Thyroid gland (tissue), 4 donors: ENCODE measurements around the gene ETFB. TPM values are rescaled to one million over a fixed set of nuclear protein-coding genes. Genes with fewer than 3 reads are reported as not detected.
"Not testable (repeated sequence)": the region's sequence is repeated elsewhere in the genome, so short reads cannot be mapped to it uniquely, and the experiment has no call there.

Experiments used
- DNase-seq, 2 donors: peaks; one replicate each; pipeline ENCODE4 v3.0.0-alpha.2; 2019
- H3K27ac ChIP-seq, 3 donors: fragments of 200-600 bp; sonication (generic); 1 replicate in 2 of 3; 2 replicates in 1 of 3; pipeline ENCODE4 v1.5.1; 2016 to 2019; ENCODE audit warnings: mild to moderate bottlenecking in 1 of 3, moderate library complexity in 1 of 3
- H3K27me3 ChIP-seq: fragments of 200-600 bp; sonication (generic); one replicate; pipeline ENCODE4 v1.5.1; 2019
- H3K36me3 ChIP-seq, 2 donors: fragments of 200-600 bp; sonication (generic); one replicate each; pipeline ENCODE4 v1.5.1; 2016 to 2019
- H3K4me1 ChIP-seq, 2 donors: fragments of 200-600 bp; sonication (generic); one replicate each; pipeline ENCODE4 v1.5.1; 2017 to 2019
- H3K4me3 ChIP-seq, 3 donors: fragments of 200-600 bp; sonication (generic); replicated peaks in 1 of 3; 1 replicate in 2 of 3; 2 replicates in 1 of 3; pipeline ENCODE4 v1.5.1; 2016; ENCODE audit warnings: mild to moderate bottlenecking in 1 of 3
- H3K9me3 ChIP-seq: fragments of 200-600 bp; sonication (generic); one replicate; pipeline ENCODE4 v1.5.1; 2017
- CTCF ChIP-seq, 6 experiments: fragments of 200-600 bp in 3 of 6; fragments of 450-650 bp in 3 of 6; sonication (generic) in 3 of 6; IDR thresholded peaks; one replicate each; pipeline ENCODE4 v1.5.1; 2016 to 2019; ENCODE audit warnings: antibody characterized with exemption in 6 of 6, mild to moderate bottlenecking in 2 of 6, inconsistent platforms in 1 of 6, moderate library complexity in 1 of 6
- POLR2A ChIP-seq, 2 donors: fragments of 450-650 bp; IDR thresholded peaks; one replicate each; pipeline ENCODE4 v1.6.1; 2017; ENCODE audit warnings: antibody characterized with exemption in 2 of 2, mild to moderate bottlenecking in 2 of 2, moderate library complexity in 1 of 2
- WGBS, 2 donors: methylation state at CpG; one replicate each; pipeline ENCODE4 v1.1.5; 2017; 5-methylcytosine and 5-hydroxymethylcytosine counted together
- intact Hi-C: fragments of 100-400 bp; cut with DNase I; formaldehyde crosslinking; loops from one replicate; pipeline ENCODE4 v1.15.1; 2023
- total RNA-seq, 4 donors: library from RNA; depleted of rRNA; stranded (reverse); fragments of >200 nt; gene quantifications; one replicate each; pipeline ENCODE4 v1.2.3, GENCODE V29; 2016

Gene ETFB
- total RNA-seq, 4 donors from 2014 or later = 73.1 to 177 (median 129) TPM

- TF ChIP-seq CTCF (IDR thresholded peaks at IDR 0.05) = no peak
- no peak for TF ChIP-seq POLR2A (IDR thresholded peaks at IDR 0.05)
- H3K9me3 ChIP-seq = no peaks in the 10 kb centered on the region
Observed at GRCh38 chr19:51399231-51399630, 33.0 kb upstream of the ETFB start.

GRCh38 chr19:51398096-51398704, 32.0 kb upstream of the ETFB start:
- TF ChIP-seq CTCF (IDR thresholded peaks at IDR 0.05) (peak in 3 of 6 experiments; percentile 23 to 59 (median 40)), POLR2A (IDR thresholded peaks at IDR 0.05) (no peak)
- Histone ChIP-seq H3K4me1 (peaks cover 5 to 10% of the 10 kb centered on the region in 2 donors), H3K9me3 (no peaks in the 10 kb centered on the region), H3K27ac (no peak overlapping the region), H3K36me3 (no peaks in the 10 kb centered on the region), H3K4me3 (no peak overlapping the region), H3K27me3 (no peaks in the 10 kb centered on the region)
- DNase-seq = no peak
- 41 to 43% methylated on average over 7 of the region's 7 CpGs for WGBS, 2 donors
- intact Hi-C loops = loop anchor here (10.0 kb wide), 1 partner anchor 53 kb away; the partner anchor contains the start of gene VSIG10L

More at GRCh38 chr19:51399231-51399630, 33.0 kb upstream of the ETFB start:
- no peaks in the 10 kb centered on the region for H3K36me3 ChIP-seq
- intact Hi-C loops = loop anchor here (10.0 kb wide), 1 partner anchor 54 kb away; the partner anchor contains the start of gene VSIG10L
- 92 to 93% methylated on average over 5 of the region's 5 CpGs for WGBS, 2 donors
- H3K27ac ChIP-seq = no peak overlapping the region
- no peak for DNase-seq
- no peaks in the 10 kb centered on the region for H3K27me3 ChIP-seq
- H3K4me1 ChIP-seq = peaks cover 5 to 6% of the 10 kb centered on the region in 2 donors
- no peak overlapping the region for H3K4me3 ChIP-seq

GRCh38 chr19:51397453-51397852, 31.3 kb upstream of the ETFB start:
- DNase-seq, H3K4me1 ChIP-seq, H3K36me3 ChIP-seq, H3K4me3 ChIP-seq, H3K27ac ChIP-seq, H3K9me3 ChIP-seq, H3K27me3 ChIP-seq: not testable (repeated sequence)
- WGBS, 2 donors = 40 to 48% methylated on average over 9 of the region's 9 CpGs
- intact Hi-C loops = loop anchor here (10.0 kb wide), 1 partner anchor 53 kb away; the partner anchor contains the start of gene VSIG10L

GRCh38 chr19:51396175-51396574, 30.0 kb upstream of the ETFB start:
- Histone ChIP-seq H3K27ac (no peak overlapping the region), H3K4me3 (no peak overlapping the region), H3K27me3 (no peaks in the 10 kb centered on the region), H3K9me3 (no peaks in the 10 kb centered on the region), H3K4me1 (peaks cover 5 to 10% of the 10 kb centered on the region in 2 donors), H3K36me3 (no peaks in the 10 kb centered on the region)
- no peak for DNase-seq
- TF ChIP-seq POLR2A (IDR thresholded peaks at IDR 0.05) = no peak
- no peak for TF ChIP-seq CTCF (IDR thresholded peaks at IDR 0.05)
- intact Hi-C loops = loop anchor here (10.0 kb wide), 1 partner anchor 51 kb away; the partner anchor contains the start of gene VSIG10L
- 89 to 100% methylated on average over 2 of the region's 2 CpGs for WGBS, 2 donors

- Histone ChIP-seq H3K36me3 (no peaks in the 10 kb centered on the region), H3K9me3 (no peaks in the 10 kb centered on the region), H3K27me3 (no peaks in the 10 kb centered on the region), H3K4me3 (peak overlapping the region in 2 of 3 donors; percentile 13 to 15), H3K4me1 (peaks cover 5 to 10% of the 10 kb centered on the region in 2 donors), H3K27ac (peak overlapping the region; percentile 51 to 72 (median 64))
- DNase-seq = peak; percentile 93
- intact Hi-C loops = loop anchor here (10.0 kb wide), 1 partner anchor 49 kb away; the partner anchor contains the start of gene VSIG10L
- TF ChIP-seq CTCF (IDR thresholded peaks at IDR 0.05) (no peak), POLR2A (IDR thresholded peaks at IDR 0.05) (peak in 1 of 2 donors; percentile 43)
- 2 to 3% methylated on average over 32 to 45 of the region's 45 CpGs for WGBS, 2 donors
Observed at GRCh38 chr19:51394050-51394836, 28.1 kb upstream of the ETFB start.
